Skin epidermis (tissue), 12 donors: ENCODE measurements around the gene BCL2L1.

Experiments used
- H3K27ac ChIP-seq, 21 experiments: fragments of 200-600 bp; sonication (generic) in 11 of 21; one replicate each; pipeline ENCODE4 v1.5.0; 2020; ENCODE audit warnings: mild to moderate bottlenecking in 3 of 21, inconsistent platforms in 2 of 21, moderate library complexity in 2 of 21
- H3K4me3 ChIP-seq, 7 experiments: fragments of 200-600 bp; sonication (generic) in 2 of 7; one replicate each; pipeline ENCODE4 v1.5.0; 2020; ENCODE audit warnings: inconsistent platforms in 2 of 7, mild to moderate bottlenecking in 2 of 7, moderate library complexity in 1 of 7

BCL2L1 gene

DNA sequence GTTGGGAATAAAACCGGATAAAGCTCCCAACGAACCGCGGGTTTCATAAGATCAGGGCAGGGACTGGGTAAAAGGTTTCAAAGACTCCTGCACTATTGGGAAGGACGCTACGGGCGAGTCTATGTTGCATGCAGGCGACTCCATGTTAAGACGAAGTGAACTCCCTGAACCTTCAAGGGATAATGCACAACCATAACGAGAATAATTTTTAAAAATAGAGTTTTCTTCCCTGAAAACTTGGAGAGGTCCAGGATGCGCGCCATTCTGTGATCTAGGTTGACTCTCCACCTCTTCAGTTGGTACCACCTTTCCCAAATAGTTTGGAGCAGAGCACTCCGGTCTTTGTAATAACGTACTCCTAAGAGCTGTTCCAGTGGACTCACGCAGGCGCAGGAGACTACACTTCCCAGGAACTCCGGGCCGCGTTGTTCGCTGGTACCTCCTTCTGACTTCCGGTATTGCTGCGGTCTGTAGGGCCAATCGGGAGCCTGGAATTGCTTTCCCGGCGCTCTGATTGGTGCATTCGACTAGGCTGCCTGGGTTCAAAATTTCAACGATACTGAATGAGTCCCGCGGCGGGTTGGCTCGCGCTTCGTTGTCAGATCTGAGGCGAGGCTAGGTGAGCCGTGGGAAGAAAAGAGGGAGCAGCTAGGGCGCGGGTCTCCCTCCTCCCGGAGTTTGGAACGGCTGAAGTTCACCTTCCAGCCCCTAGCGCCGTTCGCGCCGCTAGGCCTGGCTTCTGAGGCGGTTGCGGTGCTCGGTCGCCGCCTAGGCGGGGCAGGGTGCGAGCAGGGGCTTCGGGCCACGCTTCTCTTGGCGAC lies 16.3 kb upstream of the BCL2L1 start, which contains the start of gene TPX2:
TSS of gene TPX2 (plus strand) at position 562 of the 821 bp plus-strand sequence. CDS start 18,187 bp downstream, outside the sequence.
- H3K27ac ChIP-seq = peak within 1 kb of the TSS in 20 of 21 experiments; percentile 1 to 86 (median 70)
- peak within 1 kb of the TSS; percentile 67 to 92 (median 79) for H3K4me3 ChIP-seq

DNA sequence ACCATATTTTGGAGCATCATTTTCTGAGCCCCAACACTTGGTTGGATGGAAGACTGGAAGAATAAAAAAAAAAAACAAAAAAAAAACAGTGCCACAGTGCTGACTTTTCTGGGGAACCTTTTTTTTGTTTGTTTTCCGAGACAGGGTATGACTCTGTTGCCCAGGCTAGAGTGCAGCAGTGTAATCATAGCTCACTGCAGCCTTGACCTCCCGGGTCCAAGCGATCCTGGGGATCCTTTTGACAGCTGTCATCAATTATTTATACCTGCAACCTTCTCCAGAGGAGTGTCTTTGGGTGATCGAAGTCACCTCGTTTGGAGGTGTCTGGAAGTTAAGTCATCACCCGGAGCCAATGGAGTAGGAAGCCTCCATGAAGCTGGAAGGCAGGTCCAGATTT lies 8.7 kb upstream of the BCL2L1 start:
- Histone ChIP-seq H3K27ac (peak overlapping the region in 1 of 21 experiments; percentile 41), H3K4me3 (no peak overlapping the region)

DNA sequence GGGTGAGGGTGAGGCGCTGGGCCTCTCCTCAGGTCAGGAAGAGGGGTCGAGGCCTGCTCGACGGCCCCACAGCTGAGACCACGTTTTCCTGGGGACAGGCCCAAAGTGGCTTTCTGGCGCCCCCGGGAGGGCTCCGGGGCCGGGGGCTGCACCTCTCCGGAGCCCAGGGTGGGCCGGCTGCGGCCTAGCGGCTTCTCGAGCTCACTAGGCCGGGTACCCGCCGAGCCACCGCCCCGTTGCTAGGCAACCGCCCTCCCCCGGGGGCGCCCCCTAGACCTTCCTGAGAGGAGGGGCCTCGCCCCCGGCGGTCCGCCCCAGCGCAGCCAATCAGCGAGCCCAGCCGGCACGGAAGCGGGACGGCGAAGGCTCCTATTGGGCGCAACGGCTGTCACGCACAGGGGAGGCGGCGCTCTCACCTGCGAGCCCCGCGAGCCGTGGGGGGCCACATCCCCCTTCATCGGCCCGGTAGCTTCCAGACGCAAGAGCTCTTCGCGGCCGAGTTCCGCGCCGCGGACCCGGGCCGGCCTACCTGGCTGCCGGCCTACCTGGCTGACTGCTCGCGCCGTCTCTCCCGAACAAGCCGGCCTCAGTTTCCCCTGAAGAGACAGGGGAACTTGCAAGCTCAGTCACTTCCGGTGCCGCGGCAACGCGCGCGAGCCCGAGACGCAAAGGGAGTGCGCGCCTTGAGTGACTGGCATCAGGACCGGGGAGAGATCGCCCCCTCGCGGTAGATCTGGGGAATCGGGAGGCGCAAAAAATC lies 831 bp upstream of the BCL2L1 start:
- Histone ChIP-seq H3K4me3 (peak overlapping the region; percentile 54 to 94 (median 68)), H3K27ac (peak overlapping the region; percentile 90 to 100 (median 98))

DNA sequence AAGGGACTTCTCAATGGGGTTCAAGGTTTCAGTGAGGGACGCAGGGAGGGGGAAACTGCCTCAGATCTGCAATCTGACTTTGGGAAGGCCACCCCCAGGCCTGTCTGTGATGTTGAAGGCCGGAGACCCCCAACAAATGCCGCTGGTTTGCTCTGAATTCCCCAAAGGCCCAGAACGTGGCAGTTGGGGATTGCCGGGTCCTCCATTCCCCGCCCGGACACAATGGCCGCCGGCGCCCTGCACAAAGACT lies 326 bp upstream of the BCL2L1 start:
- peak overlapping the region; percentile 90 to 100 (median 98) for H3K27ac ChIP-seq

DNA sequence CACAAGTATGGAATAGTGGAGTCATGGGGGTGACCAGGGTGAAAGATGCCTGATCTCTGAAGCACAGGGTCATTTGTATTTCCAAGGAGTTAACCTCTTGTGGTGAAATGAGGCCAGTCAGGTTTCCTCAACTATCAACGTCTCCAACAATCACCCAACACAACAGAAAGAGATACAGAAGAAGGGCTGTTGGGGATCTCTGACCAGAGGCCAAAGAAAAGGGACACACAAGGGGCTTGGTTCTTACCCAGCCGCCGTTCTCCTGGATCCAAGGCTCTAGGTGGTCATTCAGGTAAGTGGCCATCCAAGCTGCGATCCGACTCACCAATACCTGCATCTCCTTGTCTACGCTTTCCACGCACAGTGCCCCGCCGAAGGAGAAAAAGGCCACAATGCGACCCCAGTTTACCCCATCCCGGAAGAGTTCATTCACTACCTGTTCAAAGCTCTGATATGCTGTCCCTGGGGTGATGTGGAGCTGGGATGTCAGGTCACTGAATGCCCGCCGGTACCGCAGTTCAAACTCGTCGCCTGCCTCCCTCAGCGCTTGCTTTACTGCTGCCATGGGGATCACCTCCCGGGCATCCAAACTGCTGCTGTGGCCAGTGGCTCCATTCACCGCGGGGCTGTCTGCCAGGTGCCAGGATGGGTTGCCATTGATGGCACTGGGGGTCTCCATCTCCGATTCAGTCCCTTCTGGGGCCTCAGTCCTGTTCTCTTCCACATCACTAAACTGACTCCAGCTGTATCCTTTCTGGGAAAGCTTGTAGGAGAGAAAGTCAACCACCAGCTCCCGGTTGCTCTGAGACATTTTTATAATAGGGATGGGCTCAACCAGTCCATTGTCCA lies 1.0 kb downstream of the BCL2L1 start:
- Histone ChIP-seq H3K4me3 (peak overlapping the region; percentile 54 to 94 (median 68)), H3K27ac (peak overlapping the region; percentile 90 to 100 (median 98))

More for the DNA sequence above, 326 bp upstream of the BCL2L1 start:
- peak overlapping the region; percentile 54 to 94 (median 68) for H3K4me3 ChIP-seq

GRCh38 chr20:31720486-31721407 lies 1.9 kb downstream of the BCL2L1 start:
- H3K27ac ChIP-seq = peak overlapping the region in 19 of 21 experiments; percentile 31 to 100 (median 98)
- peak overlapping the region; percentile 54 to 94 (median 68) for H3K4me3 ChIP-seq

DNA sequence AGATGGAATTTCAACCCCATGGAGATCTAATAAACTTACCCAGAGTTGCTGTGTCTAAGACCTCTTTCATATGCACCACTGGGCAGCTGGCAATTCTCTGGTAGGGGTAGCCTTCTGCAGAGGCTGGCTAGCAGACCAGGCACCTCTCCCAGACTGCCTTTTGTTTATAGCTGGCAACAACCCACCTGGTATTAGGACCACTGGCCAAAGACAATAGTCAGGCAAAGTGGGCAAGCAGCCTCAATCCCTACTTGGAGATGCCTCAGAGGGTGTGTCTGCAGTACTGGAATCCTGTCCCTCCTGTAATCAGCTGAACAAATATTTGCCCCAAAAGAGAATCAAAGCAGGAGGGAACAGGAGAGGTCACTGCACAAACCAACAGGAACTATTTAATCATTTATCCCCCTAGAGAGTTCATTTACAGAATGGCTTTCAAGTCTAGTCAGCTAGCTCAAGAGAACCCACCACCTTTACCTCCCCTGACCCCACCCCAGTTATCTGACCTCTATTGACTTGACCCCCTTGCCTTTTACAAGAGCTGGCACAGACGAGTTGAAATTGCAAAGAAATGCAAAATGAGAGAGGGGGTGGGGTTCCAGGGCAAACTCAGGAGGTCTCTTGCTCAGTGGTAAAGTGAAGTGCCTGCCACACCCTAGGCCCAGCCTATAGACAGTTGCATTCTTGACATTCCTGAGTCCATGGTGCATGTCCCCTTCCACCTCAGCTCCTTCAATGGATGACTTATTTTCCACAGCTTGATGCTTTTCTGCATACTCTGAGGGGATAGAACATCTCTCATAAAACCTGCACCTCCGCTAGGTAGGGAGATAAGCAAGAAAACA lies 2.8 kb downstream of the BCL2L1 start:
- Histone ChIP-seq H3K4me3 (peak overlapping the region; percentile 54 to 94 (median 68)), H3K27ac (peak overlapping the region; percentile 2 to 100 (median 98))

DNA sequence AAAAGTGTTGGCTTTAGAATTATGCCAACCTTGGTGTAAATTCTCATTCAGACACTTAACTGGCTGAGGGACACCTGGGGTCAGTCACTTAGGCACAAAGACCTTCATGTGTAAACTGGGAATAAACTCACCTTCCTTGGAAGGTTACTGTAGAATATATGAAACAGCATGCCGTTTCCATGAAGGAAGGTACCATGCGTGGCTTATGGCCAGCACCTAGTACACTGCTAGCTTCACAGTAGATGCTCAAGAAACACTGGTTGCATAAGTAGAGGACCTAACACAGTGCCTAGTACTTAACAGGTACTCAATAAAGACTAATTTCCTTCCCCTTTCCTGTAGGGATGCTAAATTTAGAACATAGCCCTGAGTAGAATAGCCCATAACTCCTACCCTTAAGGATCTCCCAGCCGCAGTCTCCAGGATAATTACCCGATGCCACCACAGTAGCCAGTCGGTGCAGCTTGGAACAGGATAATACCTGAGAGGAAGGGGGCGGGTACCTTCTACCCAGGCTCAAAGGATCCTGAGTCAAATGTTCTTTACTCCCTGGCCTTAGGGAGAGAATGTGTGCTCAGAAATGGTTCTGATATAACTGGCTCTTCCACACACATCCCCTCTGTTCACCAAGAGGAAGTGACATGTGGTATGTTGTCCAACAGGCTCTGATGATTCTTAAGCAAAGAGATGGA lies 3.6 kb downstream of the BCL2L1 start:
- H3K4me3 ChIP-seq = peak overlapping the region in 5 of 7 experiments; percentile 54 to 85 (median 68)
- peak overlapping the region in 19 of 21 experiments; percentile 5 to 100 (median 97) for H3K27ac ChIP-seq

GRCh38 chr20:31717478-31718201 lies 5.0 kb downstream of the BCL2L1 start:
- Histone ChIP-seq H3K4me3 (no peak overlapping the region), H3K27ac (peak overlapping the region in 18 of 21 experiments; percentile 2 to 100 (median 48))

GRCh38 chr20:31716818-31717477 lies 5.7 kb downstream of the BCL2L1 start:
- Histone ChIP-seq H3K27ac (peak overlapping the region in 19 of 21 experiments; percentile 2 to 96 (median 48)), H3K4me3 (peak overlapping the region in 1 of 7 experiments; percentile 2)

GRCh38 chr20:31716351-31716750 lies 6.3 kb downstream of the BCL2L1 start:
- H3K27ac ChIP-seq = peak overlapping the region in 16 of 21 experiments; percentile 2 to 96 (median 64)
- peak overlapping the region in 1 of 7 experiments; percentile 2 for H3K4me3 ChIP-seq

DNA sequence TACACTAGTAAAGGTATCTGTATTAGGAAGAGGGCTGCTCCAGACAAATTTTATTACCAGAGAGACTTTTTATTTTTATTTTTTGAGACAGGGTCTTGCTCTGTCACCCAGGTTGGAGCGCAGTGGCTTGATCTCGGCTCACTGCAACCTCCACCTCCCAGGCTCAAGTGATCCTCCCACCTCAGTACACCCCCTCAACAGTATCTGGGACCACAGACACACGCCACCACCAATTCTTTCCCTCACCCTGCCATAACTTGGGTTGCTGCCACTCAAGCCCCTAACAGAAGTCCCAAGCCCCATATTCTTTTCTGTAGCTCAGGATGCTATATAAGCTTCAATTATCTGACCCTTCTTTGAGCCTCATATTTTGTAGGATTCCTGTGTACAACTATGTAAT lies 6.9 kb downstream of the BCL2L1 start:
- Histone ChIP-seq H3K27ac (peak overlapping the region in 13 of 21 experiments; percentile 8 to 96 (median 63)), H3K4me3 (no peak overlapping the region)

DNA sequence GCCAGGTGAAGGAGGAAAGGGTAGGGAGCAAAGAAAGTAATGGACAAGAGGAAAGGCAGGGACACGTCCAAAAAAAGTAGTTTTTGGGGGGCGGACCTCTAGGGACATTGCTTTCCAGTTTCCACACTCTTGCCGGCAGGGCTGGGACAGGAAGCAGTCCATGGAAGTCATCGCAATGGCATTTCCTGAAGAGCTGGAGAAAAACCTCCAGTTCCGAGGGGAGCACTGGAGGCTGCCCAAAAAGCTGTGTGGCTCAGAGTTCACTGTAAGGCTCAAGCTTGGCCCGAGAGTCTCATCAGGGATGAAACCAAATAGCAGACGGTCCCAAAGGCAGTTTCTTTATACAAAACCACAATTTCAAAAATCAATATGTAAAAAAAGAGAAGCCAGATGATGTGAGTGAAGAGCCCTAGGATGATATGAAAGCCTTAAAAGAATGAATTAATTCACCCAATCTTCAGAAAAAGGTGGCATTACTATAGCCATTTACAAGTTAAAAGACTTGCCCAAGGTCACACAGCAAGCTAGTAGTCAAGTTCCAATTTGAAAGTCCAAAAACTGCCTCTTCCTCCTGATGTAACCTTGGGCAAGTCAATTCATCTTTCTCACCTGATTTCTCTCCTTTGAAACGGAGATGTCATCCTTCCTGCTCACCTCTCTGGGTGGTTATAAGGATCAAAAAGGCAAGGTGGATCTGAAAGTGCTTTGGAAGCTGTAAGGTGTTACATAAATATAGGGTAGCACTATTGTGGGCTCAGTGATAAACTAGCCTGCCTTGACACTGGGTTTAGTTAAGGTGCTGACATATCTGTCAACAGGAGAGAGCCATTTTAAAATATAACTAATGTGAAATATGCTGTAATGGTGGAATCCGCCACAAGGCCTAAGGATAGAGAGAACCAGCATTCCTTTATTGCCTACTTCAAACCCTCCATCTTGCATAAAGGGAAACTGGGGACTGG lies 9.1 kb downstream of the BCL2L1 start:
- H3K4me3 ChIP-seq = no peak overlapping the region
- H3K27ac ChIP-seq = peak overlapping the region in 20 of 21 experiments; percentile 23 to 94 (median 74)

- Histone ChIP-seq H3K4me3 (no peak overlapping the region), H3K27ac (peak overlapping the region in 20 of 21 experiments; percentile 23 to 94 (median 74))
Measured at GRCh38 chr20:31712564-31713311, 9.9 kb downstream of the BCL2L1 start.
